Measurements from ENCODE around the gene BCL2.

BCL2 gene

GRCh38 chr18:63326011-63326410, 6.4 kb upstream of the BCL2 start:
- Histone ChIP-seq H3K36me3 (replicated peaks; ENCODE audit: low read depth, low read length) (peaks cover 10% of the 10 kb centered on the region), H2AFZ (ENCODE audit: low read depth, low read length) (no peak overlapping the region), H4K20me1 (ENCODE audit: insufficient read depth, low read length) (no peaks in the 10 kb centered on the region), H3K4me1 (ENCODE audit: low read length) (peaks cover 31% of the 10 kb centered on the region), H3K27ac (ENCODE audit: low read length) (no peak overlapping the region), H3K9me3 (ENCODE audit: insufficient read depth, low read length) (no peaks in the 10 kb centered on the region), H3K9ac (ENCODE audit: low read length) (no peak overlapping the region), H3K4me2 (ENCODE audit: low read length) (no peak overlapping the region), H3K27me3 (ENCODE audit: low read depth, low read length) (no peaks in the 10 kb centered on the region), H3K79me2 (ENCODE audit: low read length) (peaks cover 8% of the 10 kb centered on the region), H3K4me3 (ENCODE audit: low read length) (no peak overlapping the region)
- TF ChIP-seq EZH2phosphoT487 (IDR thresholded peaks at IDR 0.05; ENCODE audit: low read depth): no peak
- no peak for TF ChIP-seq CTCF (IDR thresholded peaks at IDR 0.05; ENCODE audit: low read depth, low read length)

- H3K27me3 ChIP-seq (ENCODE audit: low read depth, low read length): no peaks in the 10 kb centered on the region
- no peak overlapping the region for H3K27ac ChIP-seq (ENCODE audit: low read length)
- no peak overlapping the region for H3K9ac ChIP-seq (ENCODE audit: low read length)
- H3K79me2 ChIP-seq (ENCODE audit: low read length): peaks cover 16% of the 10 kb centered on the region
- peaks cover 3% of the 10 kb centered on the region for H3K36me3 ChIP-seq (replicated peaks; ENCODE audit: low read depth, low read length)
- no peak overlapping the region for H2AFZ ChIP-seq (ENCODE audit: low read depth, low read length)
- H3K9me3 ChIP-seq (ENCODE audit: insufficient read depth, low read length): no peaks in the 10 kb centered on the region
- no peaks in the 10 kb centered on the region for H4K20me1 ChIP-seq (ENCODE audit: insufficient read depth, low read length)
- H3K4me2 ChIP-seq (ENCODE audit: low read length): peak overlapping the region; percentile 11
- peaks cover 32% of the 10 kb centered on the region for H3K4me1 ChIP-seq (ENCODE audit: low read length)
- TF ChIP-seq CTCF (IDR thresholded peaks at IDR 0.05; ENCODE audit: low read depth, low read length) (no peak), EZH2phosphoT487 (IDR thresholded peaks at IDR 0.05; ENCODE audit: low read depth) (no peak)
- H3K4me3 ChIP-seq (ENCODE audit: low read length): no peak overlapping the region
Measured at GRCh38 chr18:63325086-63325686, 5.6 kb upstream of the BCL2 start.

- peak overlapping the region; percentile 84 for H3K4me2 ChIP-seq (ENCODE audit: low read length)
- no peak overlapping the region for H2AFZ ChIP-seq (ENCODE audit: low read depth, low read length)
Measured at GRCh38 chr18:63322908-63323634, 3.5 kb upstream of the BCL2 start.

More at GRCh38 chr18:63322908-63323634, 3.5 kb upstream of the BCL2 start:
- no peak for TF ChIP-seq EZH2phosphoT487 (IDR thresholded peaks at IDR 0.05; ENCODE audit: low read depth)
- TF ChIP-seq CTCF (IDR thresholded peaks at IDR 0.05; ENCODE audit: low read depth, low read length): peak; percentile 99
- Histone ChIP-seq H3K36me3 (replicated peaks; ENCODE audit: low read depth, low read length) (peaks cover 7% of the 10 kb centered on the region), H3K4me1 (ENCODE audit: low read length) (peaks cover 32% of the 10 kb centered on the region), H3K4me3 (ENCODE audit: low read length) (peak overlapping the region; percentile 76), H3K27me3 (ENCODE audit: low read depth, low read length) (no peaks in the 10 kb centered on the region), H3K9me3 (ENCODE audit: insufficient read depth, low read length) (no peaks in the 10 kb centered on the region), H3K27ac (ENCODE audit: low read length) (peak overlapping the region; percentile 52), H3K9ac (ENCODE audit: low read length) (peak overlapping the region; percentile 30; the same call in 1 of the 2 replicates), H4K20me1 (ENCODE audit: insufficient read depth, low read length) (no peaks in the 10 kb centered on the region), H3K79me2 (ENCODE audit: low read length) (peaks cover 35% of the 10 kb centered on the region)
